H1 (cell line): ENCODE measurements around the gene FGD6. TPM values are rescaled to one million over a fixed set of nuclear protein-coding genes. Genes with fewer than 3 reads are reported as not detected.

Experiments
- CTCF ChIA-PET: fragments of 300-600 bp; sonication (Branson Sonifier 250); formaldehyde crosslinking; loops from one replicate; lab custom pipeline; 2021; ENCODE audit not compliant: partially characterized antibody; lab: Charles Lee
- POLR2A ChIA-PET: fragments of 300-600 bp; sonication (Branson Sonifier 250); formaldehyde crosslinking; loops from one replicate; lab custom pipeline; 2021; ENCODE audit warnings: inconsistent platforms; ENCODE audit not compliant: partially characterized antibody; lab: Charles Lee
- DNase-seq, 2 experiments: peaks; one replicate each; pipeline versions ENCODE4 v3.0.0 to v3.0.0-alpha.2; 2010 to 2022; ENCODE audit warnings: low spot score in 2 of 2, low read depth in 1 of 2, mixed read lengths in 1 of 2
- FAIRE-seq: peaks from 2 replicates; lab custom pipeline; 2011; peaks lifted over from hg19 to GRCh38; lab: Jason Lieb, UNC
- H2AFZ ChIP-seq: 2 replicates; pipeline ENCODE4 v1.8.1; 2012; ENCODE audit warnings: low read length, inconsistent platforms
- H2AK5ac ChIP-seq: 2 replicates; pipeline ENCODE4 v1.6.1; 2013; ENCODE audit warnings: low read depth, low read length
- H2BK120ac ChIP-seq: replicated peaks from 2 replicates; pipeline ENCODE3; 2013; ENCODE audit warnings: low read depth, low read length, inconsistent platforms
- H2BK12ac ChIP-seq: 2 replicates; pipeline ENCODE4 v1.6.1; 2013; ENCODE audit warnings: low read depth, low read length
- H2BK15ac ChIP-seq: 2 replicates; pipeline ENCODE4 v1.6.1; 2013; ENCODE audit warnings: low read length
- H2BK20ac ChIP-seq: 2 replicates; pipeline ENCODE4 v1.6.1; 2013; ENCODE audit warnings: low read length
- H2BK5ac ChIP-seq: 2 replicates; pipeline ENCODE4 v1.6.1; 2013; ENCODE audit warnings: low read depth, low read length
- H3K14ac ChIP-seq: 2 replicates; pipeline ENCODE4 v1.6.1; 2013; ENCODE audit warnings: inconsistent platforms; ENCODE audit not compliant: insufficient read length
- H3K18ac ChIP-seq: 2 replicates; pipeline ENCODE4 v1.6.1; 2013; ENCODE audit warnings: low read length; ENCODE audit errors: extremely low read depth
- H3K23ac ChIP-seq: 2 replicates; pipeline ENCODE4 v1.6.1; 2013; ENCODE audit warnings: inconsistent platforms; ENCODE audit not compliant: insufficient read length
- H3K23me2 ChIP-seq: 2 replicates; pipeline ENCODE4 v1.6.1; 2013; ENCODE audit warnings: low read depth, low read length
- H3K27ac ChIP-seq: 2 replicates; pipeline ENCODE4 v1.6.1; 2011; ENCODE audit warnings: low read depth, low read length, inconsistent platforms
- H3K27me3 ChIP-seq, 4 experiments: replicated peaks in 1 of 4; 1 replicate in 1 of 4; 2 replicates in 3 of 4; pipeline versions ENCODE4 v1.6.1 to v1.8.1; 2011 to 2013; ENCODE audit warnings: low read length in 3 of 4, mild to moderate bottlenecking in 3 of 4, inconsistent platforms in 2 of 4, mixed read lengths in 2 of 4, moderate library complexity in 1 of 4; ENCODE audit not compliant: control insufficient read depth in 3 of 4, insufficient read depth in 3 of 4; ENCODE audit errors: extremely low read depth in 1 of 4
- H3K36me3 ChIP-seq, 4 experiments: 2 replicates each; pipeline versions ENCODE4 v1.6.1 to v1.8.1; 2011 to 2013; ENCODE audit warnings: mild to moderate bottlenecking in 4 of 4, low read length in 3 of 4, moderate library complexity in 2 of 4, control low read depth in 1 of 4, inconsistent platforms in 1 of 4; ENCODE audit not compliant: insufficient read depth in 4 of 4, control insufficient read depth in 2 of 4
- H3K4ac ChIP-seq: replicated peaks from 2 replicates; pipeline ENCODE3; 2013; ENCODE audit warnings: low read length, low read depth, mixed read lengths, inconsistent platforms; ENCODE audit not compliant: insufficient read length
- H3K4me1 ChIP-seq, 4 experiments: replicated peaks in 1 of 4; 1 replicate in 1 of 4; 2 replicates in 3 of 4; pipeline versions ENCODE4 v1.6.1 to v1.8.1; 2011 to 2013; ENCODE audit warnings: low read length in 3 of 4, inconsistent platforms in 2 of 4, mixed read lengths in 1 of 4; ENCODE audit not compliant: insufficient read depth in 4 of 4, control insufficient read depth in 3 of 4
- H3K4me2 ChIP-seq, 2 experiments: 2 replicates each; pipeline versions ENCODE4 v1.6.1 to v1.8.1; 2011 to 2013; ENCODE audit warnings: low read depth in 2 of 2, low read length in 2 of 2, control low read depth in 1 of 2, inconsistent platforms in 1 of 2, mild to moderate bottlenecking in 1 of 2; ENCODE audit not compliant: insufficient read depth in 1 of 2
- H3K4me3 ChIP-seq, 4 experiments: fragments of 200-600, 300-600 bp in 1 of 4; sonication (generic), shearing (Covaris generic), sonication (Bioruptor Twin) in 1 of 4; 2 replicates each; pipeline versions ENCODE4 v1.5.1 to v1.8.1; 2011 to 2016; ENCODE audit warnings: low read length in 4 of 4, low read depth in 3 of 4, control low read depth in 2 of 4, inconsistent platforms in 2 of 4, mild to moderate bottlenecking in 2 of 4, mixed read lengths in 1 of 4, moderate library complexity in 1 of 4; ENCODE audit not compliant: insufficient read depth in 2 of 4; ENCODE audit errors: extremely low read depth in 1 of 4
- H3K56ac ChIP-seq: replicated peaks from 2 replicates; pipeline ENCODE3; 2013; ENCODE audit warnings: low read depth, mild to moderate bottlenecking, mixed read lengths, low read length, inconsistent platforms; ENCODE audit not compliant: insufficient read length
- H3K79me1 ChIP-seq: 2 replicates; pipeline ENCODE4 v1.6.1; 2013; ENCODE audit warnings: low read depth, low read length, control low read depth
- H3K79me2 ChIP-seq, 2 experiments: 2 replicates each; pipeline versions ENCODE4 v1.6.1 to v1.8.1; 2012 to 2013; ENCODE audit warnings: low read length in 2 of 2, mild to moderate bottlenecking in 2 of 2, inconsistent platforms in 1 of 2; ENCODE audit not compliant: insufficient read depth in 2 of 2, control insufficient read depth in 1 of 2
- H3K9ac ChIP-seq, 4 experiments: replicated peaks in 1 of 4; 1 replicate in 1 of 4; 2 replicates in 3 of 4; pipeline versions ENCODE4 v1.6.1 to v1.8.1; 2011 to 2013; ENCODE audit warnings: low read depth in 3 of 4, low read length in 3 of 4, control low read depth in 2 of 4, mild to moderate bottlenecking in 2 of 4, moderate library complexity in 2 of 4, inconsistent platforms in 1 of 4; ENCODE audit errors: extremely low read depth in 1 of 4
- H3K9me3 ChIP-seq, 2 experiments: 2 replicates each; pipeline versions ENCODE4 v1.6.1 to v1.8.1; 2012 to 2013; ENCODE audit warnings: mild to moderate bottlenecking in 2 of 2, moderate library complexity in 2 of 2, control low read depth in 1 of 2, inconsistent platforms in 1 of 2, low read depth in 1 of 2, low read length in 1 of 2, mixed read lengths in 1 of 2; ENCODE audit not compliant: insufficient read depth in 2 of 2
- H4K20me1 ChIP-seq, 2 experiments: replicated peaks in 1 of 2; 2 replicates each; pipeline versions ENCODE3 to v1.8.1; 2011 to 2013; ENCODE audit warnings: inconsistent platforms in 2 of 2, low read length in 2 of 2, mild to moderate bottlenecking in 1 of 2; ENCODE audit not compliant: insufficient read depth in 2 of 2, control insufficient read depth in 1 of 2
- H4K5ac ChIP-seq: 2 replicates; pipeline ENCODE4 v1.6.1; 2013; ENCODE audit warnings: low read length, low read depth, mixed read lengths, inconsistent platforms; ENCODE audit not compliant: insufficient read length
- H4K8ac ChIP-seq: 2 replicates; pipeline ENCODE4 v1.8.0; 2013; ENCODE audit warnings: mild to moderate bottlenecking, moderate library complexity, low read length, inconsistent platforms; ENCODE audit not compliant: insufficient read depth; ENCODE audit errors: extremely low read depth
- H4K91ac ChIP-seq: replicated peaks from 2 replicates; pipeline ENCODE3; 2013; ENCODE audit warnings: low read length, mixed read lengths, inconsistent platforms; ENCODE audit not compliant: insufficient read length
- ATF2 ChIP-seq: IDR thresholded peaks from 2 replicates; pipeline ENCODE4 v1.6.1; 2012; ENCODE audit warnings: low read length, inconsistent platforms
- BACH1 ChIP-seq: IDR thresholded peaks from 2 replicates; pipeline ENCODE4 v1.6.1; 2012; ENCODE audit warnings: low read length, improper control_type of control experiment
- CHD2 ChIP-seq: IDR thresholded peaks from 2 replicates; pipeline ENCODE4 v1.6.1; 2012; ENCODE audit warnings: low read length, improper control_type of control experiment
- SIX5 ChIP-seq: IDR thresholded peaks from 2 replicates; pipeline ENCODE4 v1.6.1; 2011; ENCODE audit warnings: mild to moderate bottlenecking, low read depth, low read length
- WGBS, 2 experiments: shearing (Covaris generic) in 1 of 2; methylation state at CpG; one replicate each; pipeline versions ENCODE4 v1.1.6 to v1.1.7; 2013 to 2015; ENCODE audit warnings: low lambda C conversion rate in 2 of 2, mixed read lengths in 2 of 2, inconsistent platforms in 1 of 2, low coverage in 1 of 2, missing lambda C conversion rate in 1 of 2; ENCODE audit not compliant: insufficient replicate concordance in 2 of 2, insufficient coverage in 1 of 2, insufficient read length in 1 of 2; ENCODE audit errors: extremely low coverage in 1 of 2, missing lambda C conversion rate in 1 of 2; 5-methylcytosine and 5-hydroxymethylcytosine counted together
- polyA plus RNA-seq, 7 experiments: library from polyadenylated mRNA; depleted of rRNA in 3 of 7; stranded (reverse) in 5 of 7; unstranded in 2 of 7; fragments of >200 nt in 5 of 7; fragments of 200-250 nt in 2 of 7; gene quantifications; 1 replicate in 5 of 7; 2 replicates in 1 of 7; 4 replicates in 1 of 7; pipeline versions ENCODE4 v1.2.1 to v1.2.3, GENCODE V29; 2011 to 2013; ENCODE audit warnings: missing spikeins in 2 of 7, mixed read lengths in 2 of 7
- total RNA-seq: library from RNA; stranded (reverse); fragmentation: NEBNext Ultra II Directional; extraction: Animal tissue kit (Norgen Biotek cat#: 25700); gene quantifications from 2 replicates; pipeline ENCODE4 v1.2.1, GENCODE V29; 2021

The FGD6 gene
- total and polyA plus RNA-seq, 2 of the 8 experiments (the other 6 are each of a cell fraction or from before 2014, with no cell fraction given) = 12.2 to 24.3 TPM

- Histone ChIP-seq H3K36me3 (peaks cover 4 to 47% (median 23%) of the 10 kb centered on the region in 4 experiments; a peak in 6 of 8 replicates), H4K20me1 (peaks cover 0 to 4% of the 10 kb centered on the region in 2 experiments), H3K56ac (no peak overlapping the region), H3K79me2 (peaks cover 4 to 31% of the 10 kb centered on the region in 2 experiments), H2AK5ac (no peak overlapping the region), H3K4ac (no peak overlapping the region), H4K8ac (no peak overlapping the region), H3K79me1 (no peaks in the 10 kb centered on the region), H3K4me1 (no peaks in the 10 kb centered on the region), H4K91ac (no peak overlapping the region), H2BK20ac (no peak overlapping the region), H3K4me2 (no peak overlapping the region), H2BK12ac (no peak overlapping the region), H2BK15ac (no peak overlapping the region), H3K14ac (no peak overlapping the region), H2AFZ (no peak overlapping the region), H4K5ac (no peak overlapping the region), H3K4me3 (no peak overlapping the region), H3K23me2 (no peaks in the 10 kb centered on the region), H3K9ac (no peak overlapping the region), H3K23ac (no peak overlapping the region), H2BK120ac (no peak overlapping the region), H3K27ac (no peak overlapping the region), H3K27me3 (no peaks in the 10 kb centered on the region), H3K18ac (no peak overlapping the region), H2BK5ac (no peak overlapping the region), H3K9me3 (no peaks in the 10 kb centered on the region)
- FAIRE-seq (no peak), DNase-seq (no peak)
- POLR2A ChIA-PET = no interaction called here
- 94% methylated on average over 7 of the region's 7 CpGs; no CpG with 5 or more reads in 1 of the 2 experiments for WGBS, 2 experiments
- CTCF ChIA-PET = no interaction called here
- TF ChIP-seq SIX5 = no peak
- no peak for TF ChIP-seq BACH1
- no peak for TF ChIP-seq ATF2
- no peak for TF ChIP-seq CHD2
Measured at GRCh38 chr12:95066091-95066855, 151.0 kb downstream of the FGD6 start.
